ENCODE results near the gene RBP3. TPM values are rescaled to one million over a fixed set of nuclear protein-coding genes. Genes with fewer than 3 reads are reported as not detected.

Gene RBP3
- total RNA-seq, 1 donor from 2014 or later = not detected

GRCh38 chr10:47323636-47324296 lies 24.4 kb upstream of the RBP3 start:
- no peaks in the 10 kb centered on the region for H3K36me3 Mint-ChIP-seq (ENCODE audit: low read depth)
- no peaks in the 10 kb centered on the region for H3K27me3 Mint-ChIP-seq
- no peaks in the 10 kb centered on the region for H3K4me1 Mint-ChIP-seq
- intact Hi-C loops (cut with micrococcal nuclease) = no loop called here
- DNase-seq = no peak
- H3K4me3 Mint-ChIP-seq = no peak overlapping the region
- H3K27ac Mint-ChIP-seq = no peak overlapping the region
- H3K9me3 Mint-ChIP-seq = peaks cover 13% of the 10 kb centered on the region

- H3K9me3 Mint-ChIP-seq = peaks cover 13% of the 10 kb centered on the region
- H3K4me3 Mint-ChIP-seq = no peak overlapping the region
- no peak overlapping the region for H3K27ac Mint-ChIP-seq
- no peak for DNase-seq
- H3K36me3 Mint-ChIP-seq (ENCODE audit: low read depth) = no peaks in the 10 kb centered on the region
- H3K4me1 Mint-ChIP-seq = no peaks in the 10 kb centered on the region
- intact Hi-C loops (cut with micrococcal nuclease) = no loop called here
- H3K27me3 Mint-ChIP-seq = no peaks in the 10 kb centered on the region
These were observed 22.6 kb upstream of the RBP3 start for GRCh38 chr10:47325303-47326291.

DNA sequence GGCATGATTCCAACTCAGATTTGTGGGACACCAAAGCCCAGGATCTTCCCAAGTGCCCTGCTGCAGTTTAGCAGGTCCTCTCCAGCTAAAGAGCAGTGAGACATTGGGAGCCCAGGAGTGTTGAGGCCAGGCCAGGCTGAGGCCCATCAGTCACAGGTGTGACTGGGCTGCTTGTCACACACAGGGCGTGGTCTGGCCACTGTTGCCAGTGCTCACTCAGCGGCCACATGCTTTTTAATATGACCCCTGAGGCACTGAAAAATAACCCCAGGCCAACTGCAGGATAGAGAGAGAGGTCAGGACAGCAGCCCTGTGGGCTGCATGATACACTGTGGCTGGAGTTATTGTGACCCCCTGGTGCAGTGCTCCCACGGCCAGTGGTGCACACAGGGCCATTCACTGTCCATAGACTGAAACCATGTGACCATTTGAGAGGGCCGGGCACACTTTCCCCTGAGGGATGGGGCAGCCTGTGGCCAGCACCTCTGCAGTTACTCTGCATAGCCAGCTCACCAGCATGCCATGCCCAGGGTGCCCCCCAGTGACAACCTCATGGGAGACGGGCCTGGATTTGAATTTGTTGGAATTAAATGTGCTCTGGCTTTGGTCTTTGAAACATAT lies 21.7 kb upstream of the RBP3 start:
- Mint-ChIP-seq H3K4me3 (no peak overlapping the region), H3K36me3 (ENCODE audit: low read depth) (no peaks in the 10 kb centered on the region), H3K9me3 (peaks cover 13% of the 10 kb centered on the region), H3K4me1 (no peaks in the 10 kb centered on the region), H3K27me3 (no peaks in the 10 kb centered on the region), H3K27ac (no peak overlapping the region)
- intact Hi-C loops (cut with micrococcal nuclease) = no loop called here
- no peak for DNase-seq

DNA sequence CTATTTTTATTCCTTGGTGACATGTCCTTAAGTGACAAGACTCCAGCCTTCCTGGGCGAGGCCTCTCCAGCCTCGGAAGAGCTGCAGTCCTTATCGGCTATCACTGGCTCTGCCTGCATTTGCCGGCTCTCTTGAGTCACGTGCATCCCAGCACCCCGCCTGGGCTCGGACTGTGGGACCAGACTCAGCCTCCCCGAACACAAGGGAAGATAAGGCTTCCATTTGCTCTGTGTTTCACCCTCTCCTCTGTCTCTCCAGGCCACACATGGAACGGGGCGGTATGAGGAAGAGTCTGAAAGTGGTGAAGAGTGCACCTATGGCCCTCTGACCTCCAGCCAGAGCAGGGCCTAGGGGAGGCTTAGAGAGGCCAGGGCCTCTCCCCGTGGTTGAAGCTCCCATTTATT lies 21.2 kb upstream of the RBP3 start:
- Mint-ChIP-seq H3K27me3 (no peaks in the 10 kb centered on the region), H3K4me3 (no peak overlapping the region), H3K9me3 (peaks cover 13% of the 10 kb centered on the region), H3K36me3 (ENCODE audit: low read depth) (no peaks in the 10 kb centered on the region), H3K4me1 (no peaks in the 10 kb centered on the region), H3K27ac (no peak overlapping the region)
- DNase-seq = no peak
- intact Hi-C loops (cut with micrococcal nuclease) = no loop called here

- Mint-ChIP-seq H3K9me3 (peaks cover 13% of the 10 kb centered on the region), H3K36me3 (ENCODE audit: low read depth) (no peaks in the 10 kb centered on the region), H3K4me1 (no peaks in the 10 kb centered on the region), H3K27me3 (peaks cover 4% of the 10 kb centered on the region), H3K4me3 (no peak overlapping the region), H3K27ac (no peak overlapping the region)
- no peak for DNase-seq
- intact Hi-C loops (cut with micrococcal nuclease) = no loop called here
These were observed 18.3 kb upstream of the RBP3 start for GRCh38 chr10:47329855-47330254.

DNA sequence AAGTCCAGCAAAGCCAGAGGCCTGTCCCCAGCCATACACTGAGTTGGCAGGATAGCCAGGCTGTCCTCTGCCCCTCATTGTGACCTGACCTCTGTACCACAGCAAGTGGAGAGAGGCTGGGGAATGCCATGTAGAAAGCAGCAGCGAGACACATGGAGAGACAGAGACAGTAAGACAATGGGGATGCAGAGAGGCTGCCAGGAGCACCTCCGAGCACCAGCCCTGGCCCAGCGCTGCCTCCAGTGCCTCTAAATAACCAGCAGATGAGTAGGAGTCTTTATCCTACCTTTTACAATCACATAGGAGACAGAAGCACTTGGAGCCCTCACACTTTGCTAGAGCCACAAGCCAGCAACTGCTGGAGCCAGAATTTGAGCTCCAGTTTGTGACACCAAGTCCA lies 17.8 kb upstream of the RBP3 start:
- Mint-ChIP-seq H3K36me3 (ENCODE audit: low read depth) (no peaks in the 10 kb centered on the region), H3K27me3 (peaks cover 4% of the 10 kb centered on the region), H3K9me3 (peaks cover 13% of the 10 kb centered on the region), H3K4me1 (no peaks in the 10 kb centered on the region), H3K27ac (no peak overlapping the region), H3K4me3 (no peak overlapping the region)
- no peak for DNase-seq
- intact Hi-C loops (cut with micrococcal nuclease) = no loop called here

DNA sequence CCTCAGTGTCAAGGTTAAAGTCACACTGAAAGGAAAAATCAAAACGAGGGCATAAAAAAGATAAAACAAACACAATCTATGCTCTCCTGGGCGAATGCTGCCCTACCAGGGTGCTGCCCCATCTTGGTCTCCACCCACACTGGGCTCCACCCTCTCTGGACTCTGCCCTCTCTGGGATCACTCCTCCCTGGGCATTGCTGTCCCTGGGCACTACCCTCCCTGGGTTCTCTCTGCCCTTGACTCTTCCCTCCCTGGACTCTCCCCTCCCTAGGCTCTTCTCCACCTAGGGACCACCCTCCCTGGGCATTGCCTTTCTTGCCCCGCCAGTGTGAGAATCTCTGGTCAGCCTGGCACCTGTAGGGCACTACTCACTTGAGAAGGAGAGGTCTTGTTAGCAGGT lies 17.4 kb upstream of the RBP3 start:
- DNase-seq = no peak
- Mint-ChIP-seq H3K27ac (no peak overlapping the region), H3K27me3 (peaks cover 4% of the 10 kb centered on the region), H3K9me3 (peaks cover 13% of the 10 kb centered on the region), H3K36me3 (ENCODE audit: low read depth) (no peaks in the 10 kb centered on the region), H3K4me3 (no peak overlapping the region), H3K4me1 (no peaks in the 10 kb centered on the region)
- intact Hi-C loops (cut with micrococcal nuclease) = no loop called here

- DNase-seq = no peak
- Mint-ChIP-seq H3K4me1 (no peaks in the 10 kb centered on the region), H3K4me3 (no peak overlapping the region), H3K27ac (no peak overlapping the region), H3K27me3 (peaks cover 4% of the 10 kb centered on the region), H3K9me3 (peaks cover 13% of the 10 kb centered on the region), H3K36me3 (ENCODE audit: low read depth) (no peaks in the 10 kb centered on the region)
- intact Hi-C loops (cut with micrococcal nuclease) = no loop called here
These were observed 16.7 kb upstream of the RBP3 start for GRCh38 chr10:47331491-47331890.

- intact Hi-C loops (cut with micrococcal nuclease) = no loop called here
- Mint-ChIP-seq H3K4me1 (no peaks in the 10 kb centered on the region), H3K36me3 (ENCODE audit: low read depth) (no peaks in the 10 kb centered on the region), H3K27ac (no peak overlapping the region), H3K27me3 (peaks cover 5% of the 10 kb centered on the region), H3K4me3 (no peak overlapping the region), H3K9me3 (peaks cover 13% of the 10 kb centered on the region)
- no peak for DNase-seq
These were observed 16.2 kb upstream of the RBP3 start for GRCh38 chr10:47331954-47332353.

- Mint-ChIP-seq H3K4me1 (no peaks in the 10 kb centered on the region), H3K27ac (no peak overlapping the region), H3K9me3 (peaks cover 13% of the 10 kb centered on the region), H3K27me3 (peaks cover 6% of the 10 kb centered on the region), H3K36me3 (ENCODE audit: low read depth) (no peaks in the 10 kb centered on the region), H3K4me3 (no peak overlapping the region)
- DNase-seq = no peak
- intact Hi-C loops (cut with micrococcal nuclease) = no loop called here
These were observed 15.8 kb upstream of the RBP3 start for GRCh38 chr10:47332371-47332770.

DNA sequence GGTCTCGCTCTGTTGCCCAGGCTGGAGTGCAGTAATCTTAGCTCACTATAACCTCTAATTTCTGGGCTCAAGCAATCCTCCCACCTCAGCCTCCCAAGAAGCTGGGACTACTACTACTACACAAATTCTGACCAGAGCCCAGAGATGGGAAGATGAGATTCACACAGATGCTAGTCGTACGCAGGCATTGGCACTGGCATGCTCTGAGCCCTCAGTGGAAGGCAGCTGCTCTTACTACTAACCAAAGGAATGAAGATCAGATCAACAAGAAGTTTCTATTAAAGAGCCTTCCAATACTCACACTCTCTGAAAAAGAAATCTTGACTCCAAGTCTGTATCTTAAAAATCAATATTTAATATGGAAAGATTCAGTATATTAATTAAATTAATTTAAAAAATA lies 15.2 kb upstream of the RBP3 start:
- H3K27ac Mint-ChIP-seq = no peak overlapping the region
- H3K4me3 Mint-ChIP-seq = no peak overlapping the region

GRCh38 chr10:47333532-47333931 lies 14.6 kb upstream of the RBP3 start:
- H3K4me3 Mint-ChIP-seq = no peak overlapping the region
- intact Hi-C loops (cut with micrococcal nuclease) = no loop called here
- no peak overlapping the region for H3K27ac Mint-ChIP-seq
- peaks cover 1% of the 10 kb centered on the region for H3K9me3 Mint-ChIP-seq
- peaks cover 10% of the 10 kb centered on the region for H3K27me3 Mint-ChIP-seq
- no peaks in the 10 kb centered on the region for H3K36me3 Mint-ChIP-seq (ENCODE audit: low read depth)
- no peak for DNase-seq
- no peaks in the 10 kb centered on the region for H3K4me1 Mint-ChIP-seq

More for the DNA sequence above, 15.2 kb upstream of the RBP3 start:
- H3K9me3 Mint-ChIP-seq = peaks cover 7% of the 10 kb centered on the region
- intact Hi-C loops (cut with micrococcal nuclease) = no loop called here
- H3K27me3 Mint-ChIP-seq = peaks cover 10% of the 10 kb centered on the region
- H3K4me1 Mint-ChIP-seq = no peaks in the 10 kb centered on the region
- no peaks in the 10 kb centered on the region for H3K36me3 Mint-ChIP-seq (ENCODE audit: low read depth)
- DNase-seq = no peak

- peaks cover 10% of the 10 kb centered on the region for H3K27me3 Mint-ChIP-seq
- DNase-seq = no peak
- no peak overlapping the region for H3K27ac Mint-ChIP-seq
- no peak overlapping the region for H3K4me3 Mint-ChIP-seq
- intact Hi-C loops (cut with micrococcal nuclease) = no loop called here
- no peaks in the 10 kb centered on the region for H3K36me3 Mint-ChIP-seq (ENCODE audit: low read depth)
- no peaks in the 10 kb centered on the region for H3K4me1 Mint-ChIP-seq
- H3K9me3 Mint-ChIP-seq = no peaks in the 10 kb centered on the region
These were observed 13.5 kb upstream of the RBP3 start for GRCh38 chr10:47334466-47335295.
